Pancreas (tissue), 10 donors: ENCODE results near the gene LANCL2. TPM values are rescaled to one million over a fixed set of nuclear protein-coding genes. Genes with fewer than 3 reads are reported as not detected.

Source experiments
- ATAC-seq, 4 donors: fragments of 200-7000 bp; cut with Tn5 transposase; one replicate each; pipeline versions ENCODE4 v1.8.0 to v1.9.1; 2020; ENCODE audit warnings: mild to moderate bottlenecking in 4 of 4, moderate library complexity in 4 of 4
- DNase-seq, 6 donors: peaks; one replicate each; pipeline ENCODE4 v3.0.0-alpha.2; 2020
- FAIRE-seq: peaks from 2 replicates; lab custom pipeline; 2012; peaks lifted over from hg19 to GRCh38; lab: Jason Lieb, UNC
- H3K27ac ChIP-seq, 4 donors: fragments of 200-600 bp; sonication (generic); 1 replicate in 3 of 4; 2 replicates in 1 of 4; pipeline versions ENCODE4 v1.5.0 to v1.8.0; 2020
- H3K27me3 ChIP-seq, 4 donors: fragments of 200-600 bp; one replicate each; pipeline ENCODE4 v1.8.0; 2021
- H3K36me3 ChIP-seq, 3 donors: fragments of 200-600 bp; sonication (generic) in 1 of 3; one replicate each; pipeline versions ENCODE4 v1.5.0 to v1.8.0; 2020 to 2021
- H3K4me1 ChIP-seq, 3 donors: fragments of 200-600 bp; one replicate each; pipeline ENCODE4 v1.8.0; 2021
- H3K4me3 ChIP-seq, 4 donors: fragments of 200-600 bp; sonication (generic) in 2 of 4; one replicate each; pipeline versions ENCODE4 v1.5.0 to v1.8.0; 2020 to 2021
- H3K9me3 ChIP-seq, 4 donors: fragments of 200-600 bp; one replicate each; pipeline ENCODE4 v1.8.0; 2021
- CTCF ChIP-seq, 4 donors: fragments of 200-600 bp; sonication (generic) in 3 of 4; IDR thresholded peaks; one replicate each; pipeline versions ENCODE4 v1.5.0 to v1.8.0; 2021; ENCODE audit warnings: antibody characterized with exemption in 4 of 4
- WGBS, 2 donors: extraction: QIAGEN DNeasy Blood & Tissue Kit; methylation state at CpG; one replicate each; pipeline ENCODE4 v1.1.7; 2013; 5-methylcytosine and 5-hydroxymethylcytosine counted together
- intact Hi-C, 3 donors: fragments of 100-400 bp; cut with DNase I; formaldehyde crosslinking; loops; one replicate each; pipeline versions ENCODE4 v1.11.1 to v1.14.2; 2022
- polyA plus RNA-seq, 2 donors: library from polyadenylated mRNA; stranded (reverse); fragments of 200-250 nt; gene quantifications; one replicate each; pipeline ENCODE4 v1.2.3, GENCODE V29; 2013
- total RNA-seq, 6 donors: library from RNA; stranded (reverse); fragmentation: NEBNext Ultra II Directional in 4 of 6; extraction: Animal tissue kit (Norgen Biotek cat#: 25700) in 4 of 6; gene quantifications; one replicate each; pipeline versions ENCODE4 v1.2.1 to v1.2.4, GENCODE V29; 2021 to 2023
- donor health status: healthy with polysubstance abuse.
- donor health status: DM: no; HTN: no; CAD: no; lungs with moderate emphysema.
- donor health status: DM: no; HTN: no; CAD: no.
- donor health status: control.
- donor health status: control.
- donor health status: Bipolar disorder and iron deficiency.
- donor health status: DM: yes; HTN: yes; CAD: no.
- donor health status: DM: no; HTN: no; CAD: no.
- donor health status: DM: no; HTN: no; CAD: no.
- donor health status: DM: yes; HTN: yes; CAD: no.

LANCL2 gene
- total and polyA plus RNA-seq, 8 donors: 4.6 to 8.5 (median 6.3) TPM

- no peak overlapping the region for H3K27ac ChIP-seq
- DNase-seq (no peak), FAIRE-seq (no peak), ATAC-seq (no peak)
- peaks cover 0 to 12% (median 0%) of the 10 kb centered on the region in 3 donors for H3K4me1 ChIP-seq
- intact Hi-C loops: loop anchor here in 1 of 3 donors (10.0 kb wide), 1 partner anchor 167 kb away; no protein-coding TSS in a partner anchor
- no peaks in the 10 kb centered on the region for H3K9me3 ChIP-seq
- peaks cover 0 to 8% (median 0%) of the 10 kb centered on the region in 3 donors for H3K36me3 ChIP-seq
- no peak overlapping the region for H3K4me3 ChIP-seq
- H3K27me3 ChIP-seq: no peaks in the 10 kb centered on the region
- no peak for TF ChIP-seq CTCF (IDR thresholded peaks at IDR 0.05)
- 65 to 77% methylated on average over 4 of the region's 4 CpGs for WGBS, 2 donors
These were observed 62.2 kb downstream of the LANCL2 start for GRCh38 chr7:55427342-55427741.

- H3K27ac ChIP-seq: no peak overlapping the region
- no peak for TF ChIP-seq CTCF (IDR thresholded peaks at IDR 0.05)
- no peak overlapping the region for H3K4me3 ChIP-seq
- DNase-seq: no peak
- intact Hi-C loops: loop anchor here in 1 of 3 donors (10.0 kb wide), 1 partner anchor 167 kb away; no protein-coding TSS in a partner anchor
- FAIRE-seq: no peak
- WGBS, 2 donors: 91 to 92% methylated on average over 11 of the region's 11 CpGs
- no peaks in the 10 kb centered on the region for H3K9me3 ChIP-seq
- H3K27me3 ChIP-seq: no peaks in the 10 kb centered on the region
- peaks cover 0 to 12% (median 0%) of the 10 kb centered on the region in 3 donors for H3K4me1 ChIP-seq
- H3K36me3 ChIP-seq: peaks cover 0 to 8% (median 0%) of the 10 kb centered on the region in 3 donors
- ATAC-seq: no peak
These were observed 62.7 kb downstream of the LANCL2 start for GRCh38 chr7:55427800-55428199.

- DNase-seq: no peak
- H3K9me3 ChIP-seq: no peaks in the 10 kb centered on the region
- 46 to 49% methylated on average over 11 of the region's 11 CpGs for WGBS, 2 donors
- peaks cover 0 to 8% (median 0%) of the 10 kb centered on the region in 3 donors for H3K36me3 ChIP-seq
- H3K27me3 ChIP-seq: no peaks in the 10 kb centered on the region
- peak; percentile 42 to 77 (median 70) for ATAC-seq
- H3K4me3 ChIP-seq: no peak overlapping the region
- intact Hi-C loops: loop anchor here in 1 of 3 donors (10.0 kb wide), 1 partner anchor 165 kb away; no protein-coding TSS in a partner anchor
- peaks cover 0 to 12% (median 0%) of the 10 kb centered on the region in 3 donors for H3K4me1 ChIP-seq
- no peak for FAIRE-seq
- peak overlapping the region in 1 of 4 donors; percentile 38 for H3K27ac ChIP-seq
- no peak for TF ChIP-seq CTCF (IDR thresholded peaks at IDR 0.05)
These were observed 64.8 kb downstream of the LANCL2 start for GRCh38 chr7:55429835-55430499.

GRCh38 chr7:55431898-55432297 lies 66.8 kb downstream of the LANCL2 start:
- H3K27ac ChIP-seq: no peak overlapping the region
- peak; percentile 40 to 71 (median 55) for ATAC-seq
- DNase-seq: no peak

More at GRCh38 chr7:55431898-55432297, 66.8 kb downstream of the LANCL2 start:
- intact Hi-C loops: no loop called here
- Histone ChIP-seq H3K4me1 (peaks cover 0 to 12% (median 0%) of the 10 kb centered on the region in 3 donors), H3K9me3 (no peaks in the 10 kb centered on the region), H3K27me3 (no peaks in the 10 kb centered on the region), H3K4me3 (no peak overlapping the region), H3K36me3 (no peaks in the 10 kb centered on the region)
- TF ChIP-seq CTCF (IDR thresholded peaks at IDR 0.05): no peak
- 10 to 11% methylated on average over 2 of the region's 2 CpGs for WGBS, 2 donors
- peak; percentile 45 for FAIRE-seq
